GM18507 (cell line): Measurements from ENCODE around the gene IMPA2.
"Not testable (repeated sequence)": the region's sequence is repeated elsewhere in the genome, so short reads cannot be mapped to it uniquely, and the experiment has no call there.

Experiments used
- DNase-seq: peaks from one replicate; pipeline ENCODE4 v3.0.0; 2011; ENCODE audit warnings: low read depth; ENCODE audit not compliant: insufficient read length; ENCODE audit errors: extremely low spot score
- FAIRE-seq: peaks from 2 replicates; lab custom pipeline; 2011; peaks lifted over from hg19 to GRCh38; lab: Jason Lieb, UNC

Gene IMPA2

DNA sequence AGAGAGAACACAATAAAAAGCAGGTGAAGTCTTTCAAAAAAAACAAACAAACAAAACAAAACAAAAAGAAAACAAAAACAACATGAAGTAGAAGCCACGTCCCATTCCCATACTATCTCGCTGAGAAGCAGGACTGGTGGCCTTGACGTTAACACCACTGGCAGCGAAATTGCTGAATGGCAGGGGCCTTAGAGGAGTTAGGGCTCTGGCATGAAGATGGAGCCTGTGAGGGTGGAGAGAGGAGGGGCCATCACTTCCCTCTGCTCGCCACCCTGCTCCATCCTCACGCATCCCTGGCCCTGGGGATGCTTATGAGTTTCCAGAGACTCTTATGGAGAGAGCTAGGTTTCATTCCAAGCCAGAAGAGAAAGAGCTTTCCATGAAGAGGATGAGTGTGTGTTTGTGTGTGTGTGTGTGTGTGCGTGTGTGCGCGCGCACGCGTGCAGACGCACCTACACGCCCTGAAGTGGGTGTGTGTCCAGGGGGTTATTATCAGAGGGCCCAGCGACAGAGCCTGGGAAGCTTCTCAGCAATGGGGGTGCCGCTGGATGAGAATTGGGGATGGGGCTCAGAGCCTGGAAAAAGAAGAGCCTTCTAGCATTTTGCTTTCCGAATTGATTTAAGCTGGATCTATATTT is 20.4 kb upstream of the IMPA2 start:
- DNase-seq (no peak), FAIRE-seq (no peak)

GRCh38 chr18:11962597-11962996 is 18.7 kb upstream of the IMPA2 start:
- DNase-seq (no peak), FAIRE-seq (no peak)

GRCh38 chr18:11963991-11964484 is 17.3 kb upstream of the IMPA2 start:
- no peak for FAIRE-seq
- no peak for DNase-seq

- no peak for DNase-seq
- no peak for FAIRE-seq
Measured at GRCh38 chr18:11969904-11970835, 11.1 kb upstream of the IMPA2 start.

GRCh38 chr18:11970836-11971226 is 10.5 kb upstream of the IMPA2 start:
- not testable (repeated sequence) for FAIRE-seq, DNase-seq

GRCh38 chr18:11972371-11973174 is 8.7 kb upstream of the IMPA2 start:
- DNase-seq (no peak), FAIRE-seq (no peak)

DNA sequence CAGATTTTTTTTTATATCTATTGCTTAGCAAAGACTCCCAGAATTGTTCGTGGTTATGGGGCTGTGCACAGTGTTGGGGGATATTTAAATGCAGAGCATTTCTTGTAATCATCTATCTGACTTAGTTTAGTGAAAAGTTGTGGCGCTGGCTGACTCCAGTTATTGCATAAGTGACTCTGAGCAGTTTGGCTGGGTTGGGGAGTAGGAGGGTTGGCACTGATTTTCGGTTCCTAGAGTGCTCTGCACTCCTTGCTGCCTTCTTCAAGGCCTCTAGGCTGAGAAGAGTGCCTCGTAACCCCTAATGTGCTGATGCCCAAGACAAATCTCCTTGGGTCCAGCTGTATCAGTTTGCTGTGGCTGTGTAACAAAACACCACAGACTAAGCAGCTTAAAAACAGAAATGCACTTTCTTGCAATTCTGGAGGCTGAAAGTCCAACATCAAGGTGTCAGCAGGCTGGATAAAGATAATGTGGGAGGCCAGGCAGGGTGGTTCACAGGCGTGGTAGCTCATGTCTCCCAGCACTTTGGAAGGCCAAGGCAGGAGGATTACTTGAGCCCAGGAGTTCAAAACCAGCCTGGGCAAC is 6.5 kb upstream of the IMPA2 start:
- FAIRE-seq, result no peak

GRCh38 chr18:11975723-11976122 is 5.6 kb upstream of the IMPA2 start:
- FAIRE-seq, result no peak
- no peak for DNase-seq

More for the DNA sequence above, 6.5 kb upstream of the IMPA2 start:
- DNase-seq, result no peak

GRCh38 chr18:11976315-11977152 is 4.8 kb upstream of the IMPA2 start:
- no peak for DNase-seq
- no peak for FAIRE-seq

- FAIRE-seq, result no peak
- no peak for DNase-seq
Measured at GRCh38 chr18:11977153-11977466, 4.2 kb upstream of the IMPA2 start.

DNA sequence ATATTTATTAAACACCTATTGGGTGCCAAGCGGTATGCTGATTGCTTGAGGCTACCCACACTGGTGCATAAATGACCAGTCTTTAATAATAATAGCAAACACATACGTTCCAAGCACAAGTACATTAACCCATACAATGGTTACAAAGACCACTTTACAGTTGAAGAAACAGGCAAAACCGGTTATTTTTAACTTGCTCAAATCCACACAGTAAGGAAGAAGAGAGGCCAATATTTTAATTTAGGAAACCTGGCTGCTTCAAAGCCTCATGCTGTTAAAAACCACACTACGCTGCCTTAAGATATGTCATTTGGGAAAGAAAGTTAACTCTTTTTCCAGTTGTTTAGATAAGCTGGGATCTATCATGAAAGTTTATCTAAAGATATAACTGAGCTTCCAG is 2.4 kb upstream of the IMPA2 start:
- no peak for FAIRE-seq
- DNase-seq, result no peak

- no peak for FAIRE-seq
- no peak for DNase-seq
Measured at GRCh38 chr18:11980163-11980493, 1.2 kb upstream of the IMPA2 start.

DNA sequence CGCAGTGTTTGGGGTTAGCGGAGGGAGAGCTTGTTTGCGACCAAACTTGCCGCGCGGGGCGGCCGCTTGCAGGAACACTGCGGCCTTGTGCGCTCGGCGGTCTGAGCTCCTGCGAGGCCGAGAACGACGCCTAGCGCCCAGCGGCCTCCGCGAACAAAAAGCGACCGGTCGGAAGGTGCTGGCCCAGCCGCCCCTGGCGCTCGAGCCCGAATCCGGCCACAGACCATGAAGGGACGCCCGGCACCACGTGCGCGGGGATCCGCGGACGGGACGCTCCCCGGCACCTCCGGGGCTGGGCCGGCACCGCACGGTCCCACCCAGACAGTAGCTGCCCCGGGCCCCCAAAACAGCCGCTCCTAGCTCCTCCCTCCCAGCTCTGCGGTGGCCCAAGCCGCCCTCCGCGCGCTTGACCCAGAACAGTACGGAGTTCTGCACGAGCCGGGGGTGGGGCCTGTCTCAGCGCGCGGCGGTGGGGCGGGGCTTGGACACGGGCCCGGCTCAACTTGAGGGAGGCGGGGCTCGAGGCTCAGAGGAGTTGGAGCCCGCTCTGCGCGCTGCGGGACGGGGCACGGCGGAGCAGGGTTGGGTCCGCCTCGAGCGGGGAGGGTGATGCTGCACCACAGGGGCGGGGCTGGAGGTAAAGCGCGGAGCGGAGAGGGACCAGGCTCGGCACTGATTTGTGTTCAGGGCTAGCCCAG is 664 bp upstream of the IMPA2 start:
- DNase-seq (peak; percentile 94), FAIRE-seq (peak; percentile 91)

- FAIRE-seq, result peak; percentile 63
- no peak for DNase-seq
Measured at GRCh38 chr18:11981543-11982366, 448 bp downstream of the IMPA2 start.

- DNase-seq, result no peak
- FAIRE-seq, result no peak
Measured at GRCh38 chr18:11982981-11983380, 1.7 kb downstream of the IMPA2 start.

GRCh38 chr18:11983592-11983991 is 2.3 kb downstream of the IMPA2 start:
- no peak for FAIRE-seq
- no peak for DNase-seq

GRCh38 chr18:11984091-11984490 is 2.8 kb downstream of the IMPA2 start:
- DNase-seq (no peak), FAIRE-seq (no peak)

GRCh38 chr18:11985586-11985985 is 4.3 kb downstream of the IMPA2 start:
- no peak for DNase-seq

More at GRCh38 chr18:11985586-11985985, 4.3 kb downstream of the IMPA2 start:
- no peak for FAIRE-seq
